ENCODE measurements around the gene XRCC4.

XRCC4 gene

DNA sequence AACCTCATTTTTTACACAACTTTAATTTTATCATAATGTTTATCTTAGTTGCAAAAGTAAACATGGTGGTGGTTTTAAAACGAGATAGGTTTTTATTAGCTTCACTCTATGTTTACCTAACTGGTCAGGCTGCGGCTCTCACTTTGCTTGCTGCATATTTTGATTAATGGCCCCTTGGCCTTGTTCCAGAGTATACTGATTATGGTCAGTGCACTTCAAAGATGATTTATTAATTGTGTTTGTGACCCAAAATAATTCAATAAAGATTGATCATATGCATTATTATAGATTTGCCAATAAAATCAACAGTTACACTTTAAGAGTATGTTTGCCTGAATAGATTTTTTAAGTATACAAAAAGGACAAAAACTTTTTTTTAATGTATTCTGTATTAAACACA lies 188.0 kb downstream of the XRCC4 start:
- no peak overlapping the region for H3K27ac Mint-ChIP-seq
- H3K4me3 Mint-ChIP-seq: no peak overlapping the region
- TF ChIP-seq, protein P1, sequence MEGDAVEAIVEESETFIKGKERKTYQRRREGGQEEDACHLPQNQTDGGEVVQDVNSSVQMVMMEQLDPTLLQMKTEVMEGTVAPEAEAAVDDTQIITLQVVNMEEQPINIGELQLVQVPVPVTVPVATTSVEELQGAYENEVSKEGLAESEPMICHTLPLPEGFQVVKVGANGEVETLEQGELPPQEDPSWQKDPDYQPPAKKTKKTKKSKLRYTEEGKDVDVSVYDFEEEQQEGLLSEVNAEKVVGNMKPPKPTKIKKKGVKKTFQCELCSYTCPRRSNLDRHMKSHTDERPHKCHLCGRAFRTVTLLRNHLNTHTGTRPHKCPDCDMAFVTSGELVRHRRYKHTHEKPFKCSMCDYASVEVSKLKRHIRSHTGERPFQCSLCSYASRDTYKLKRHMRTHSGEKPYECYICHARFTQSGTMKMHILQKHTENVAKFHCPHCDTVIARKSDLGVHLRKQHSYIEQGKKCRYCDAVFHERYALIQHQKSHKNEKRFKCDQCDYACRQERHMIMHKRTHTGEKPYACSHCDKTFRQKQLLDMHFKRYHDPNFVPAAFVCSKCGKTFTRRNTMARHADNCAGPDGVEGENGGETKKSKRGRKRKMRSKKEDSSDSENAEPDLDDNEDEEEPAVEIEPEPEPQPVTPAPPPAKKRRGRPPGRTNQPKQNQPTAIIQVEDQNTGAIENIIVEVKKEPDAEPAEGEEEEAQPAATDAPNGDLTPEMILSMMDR (IDR thresholded peaks at IDR 0.05; ENCODE audit: unreplicated experiment in 3 of 3): no peak
- no peaks in the 10 kb centered on the region for H3K36me3 Mint-ChIP-seq (ENCODE audit: low read depth)
- H3K27me3 Mint-ChIP-seq (ENCODE audit: low read depth): no peaks in the 10 kb centered on the region
- H3K4me1 Mint-ChIP-seq: no peaks in the 10 kb centered on the region
- H3K9me3 Mint-ChIP-seq: peaks cover 4% of the 10 kb centered on the region

DNA sequence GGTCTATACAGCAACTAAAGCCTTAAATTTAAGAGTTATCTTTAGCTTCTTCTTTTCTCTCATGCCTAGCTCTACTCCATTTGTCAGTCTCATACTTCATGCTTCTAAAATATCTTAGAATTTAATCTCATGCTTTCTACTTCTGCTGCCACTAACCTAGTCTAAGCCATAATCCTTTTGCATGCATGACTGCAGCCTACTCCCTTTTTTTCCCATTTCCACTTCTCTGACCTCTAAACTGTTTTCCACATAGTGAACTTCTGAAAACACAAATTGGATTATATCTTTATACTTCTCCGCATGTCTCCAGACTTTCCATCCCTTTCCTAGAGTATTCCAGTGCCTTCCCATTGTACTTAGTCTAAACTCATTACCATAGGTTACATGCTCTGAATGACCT lies 193.0 kb downstream of the XRCC4 start:
- Mint-ChIP-seq H3K4me3 (no peak overlapping the region), H3K27ac (peak overlapping the region in 1 of 3 experiments; percentile 9), H3K4me1 (no peaks in the 10 kb centered on the region), H3K9me3 (peaks cover 3% of the 10 kb centered on the region), H3K27me3 (ENCODE audit: low read depth) (no peaks in the 10 kb centered on the region), H3K36me3 (ENCODE audit: low read depth) (no peaks in the 10 kb centered on the region)
- TF ChIP-seq, protein P1 (IDR thresholded peaks at IDR 0.05; ENCODE audit: unreplicated experiment in 3 of 3): no peak

DNA sequence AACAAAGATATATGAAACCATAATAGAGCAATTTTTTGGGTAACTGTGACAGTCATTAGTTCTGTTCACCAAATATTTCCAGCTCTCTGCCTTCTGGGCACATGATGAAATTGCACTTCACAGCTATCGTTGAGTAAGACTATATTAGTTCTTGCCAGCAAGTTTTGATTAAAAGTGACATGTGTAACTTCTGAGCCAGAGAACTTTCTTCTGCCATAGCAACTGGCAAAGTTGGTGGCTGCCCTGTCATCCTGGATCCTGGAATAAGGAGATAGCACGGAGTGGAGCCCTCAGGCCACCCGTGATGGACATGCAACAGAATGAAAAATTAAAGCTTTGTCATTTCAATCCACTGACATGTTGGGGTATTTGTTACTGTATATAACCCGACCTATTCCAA lies 199.8 kb downstream of the XRCC4 start:
- TF ChIP-seq, protein P1 (IDR thresholded peaks at IDR 0.05; ENCODE audit: unreplicated experiment in 3 of 3): no peak
- H3K36me3 Mint-ChIP-seq (ENCODE audit: low read depth): no peaks in the 10 kb centered on the region
- H3K27ac Mint-ChIP-seq: no peak overlapping the region
- peaks cover 3% of the 10 kb centered on the region for H3K9me3 Mint-ChIP-seq
- peaks cover 10% of the 10 kb centered on the region for H3K4me1 Mint-ChIP-seq
- no peak overlapping the region for H3K4me3 Mint-ChIP-seq
- H3K27me3 Mint-ChIP-seq (ENCODE audit: low read depth): no peaks in the 10 kb centered on the region

DNA sequence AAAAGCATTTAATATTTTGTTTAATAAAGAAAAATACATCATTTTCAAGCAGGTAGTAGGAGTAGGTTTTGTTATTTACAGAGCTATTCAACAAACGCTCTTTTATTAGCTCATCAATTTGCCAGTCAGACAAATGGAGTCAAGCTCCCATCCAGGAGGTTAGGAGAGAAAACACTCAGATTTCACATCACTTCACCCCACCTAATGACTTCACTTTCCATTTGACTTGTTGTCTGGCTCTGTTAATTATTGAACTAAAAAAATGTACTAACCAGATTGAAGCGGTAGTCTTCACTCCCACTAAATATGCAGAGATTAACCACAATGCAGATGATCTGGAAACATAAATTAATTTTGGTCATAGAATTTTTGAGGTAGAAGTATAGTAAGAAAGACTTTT lies 200.6 kb downstream of the XRCC4 start:
- Mint-ChIP-seq H3K9me3 (peaks cover 2% of the 10 kb centered on the region), H3K4me1 (peaks cover 10% of the 10 kb centered on the region), H3K36me3 (ENCODE audit: low read depth) (no peaks in the 10 kb centered on the region), H3K27me3 (ENCODE audit: low read depth) (no peaks in the 10 kb centered on the region), H3K27ac (peak overlapping the region in 1 of 3 experiments; percentile 43), H3K4me3 (no peak overlapping the region)
- TF ChIP-seq, protein P1 (IDR thresholded peaks at IDR 0.05; ENCODE audit: unreplicated experiment in 3 of 3): no peak

DNA sequence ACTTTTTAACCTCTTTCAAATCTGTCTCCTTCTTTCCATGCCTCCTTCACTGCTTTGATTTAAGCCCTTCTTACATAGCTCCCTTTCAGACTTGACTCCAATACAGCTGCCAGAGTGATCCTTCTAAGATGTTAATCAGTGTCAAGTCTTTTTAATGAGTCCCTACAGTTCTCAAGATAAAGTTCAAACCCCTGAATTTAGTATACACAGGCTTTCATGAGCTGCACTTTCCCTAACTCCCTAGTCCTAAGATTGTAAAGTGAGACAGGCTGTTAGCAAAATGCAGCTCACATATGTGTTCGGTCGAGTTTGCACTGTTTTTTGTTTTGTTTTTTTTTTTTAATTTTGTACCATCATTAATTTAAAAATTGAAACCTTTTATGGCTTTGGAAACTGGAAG lies 203.8 kb downstream of the XRCC4 start:
- TF ChIP-seq, protein P1 (IDR thresholded peaks at IDR 0.05; ENCODE audit: unreplicated experiment in 3 of 3): no peak
- no peaks in the 10 kb centered on the region for H3K9me3 Mint-ChIP-seq
- peak overlapping the region; percentile 1 to 70 (median 23) for H3K27ac Mint-ChIP-seq
- H3K36me3 Mint-ChIP-seq (ENCODE audit: low read depth): no peaks in the 10 kb centered on the region
- H3K27me3 Mint-ChIP-seq (ENCODE audit: low read depth): no peaks in the 10 kb centered on the region
- H3K4me3 Mint-ChIP-seq: no peak overlapping the region
- peaks cover 10% of the 10 kb centered on the region for H3K4me1 Mint-ChIP-seq

DNA sequence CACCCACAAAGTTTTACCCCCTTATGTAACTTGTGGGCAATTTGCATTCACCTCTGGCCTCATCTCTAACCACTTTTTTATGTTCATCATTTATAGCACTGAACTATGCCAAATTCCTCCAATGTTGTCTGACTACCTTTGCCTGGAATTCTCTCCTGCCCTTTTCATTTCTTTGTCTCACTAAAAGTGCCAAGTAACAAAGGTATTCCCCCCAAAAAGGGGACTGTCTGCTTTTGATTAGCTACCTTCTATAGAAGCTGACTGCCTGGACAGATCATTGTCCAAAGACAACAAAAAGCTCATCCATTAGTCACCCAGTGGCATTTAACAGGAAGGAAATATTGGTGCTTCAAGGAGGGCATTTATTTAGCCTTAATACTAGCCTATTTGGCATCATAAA lies 204.3 kb downstream of the XRCC4 start:
- Mint-ChIP-seq H3K4me3 (no peak overlapping the region), H3K27me3 (ENCODE audit: low read depth) (no peaks in the 10 kb centered on the region), H3K9me3 (no peaks in the 10 kb centered on the region), H3K4me1 (peaks cover 10% of the 10 kb centered on the region), H3K36me3 (ENCODE audit: low read depth) (no peaks in the 10 kb centered on the region), H3K27ac (peak overlapping the region in 2 of 3 experiments; percentile 23 to 70)
- TF ChIP-seq, protein P1 (IDR thresholded peaks at IDR 0.05; ENCODE audit: unreplicated experiment in 3 of 3): no peak

All from nephron (organoid).